GM10847 (cell line): ENCODE data around the gene AHCYL2.

Experiments used
- POLR2A ChIP-seq: IDR thresholded peaks from 2 replicates; pipeline ENCODE4 v1.6.1; 2011; ENCODE audit not compliant: insufficient read length; ENCODE audit errors: extremely low read depth

Gene AHCYL2

GRCh38 chr7:129431911-129432643 is 207.2 kb downstream of the AHCYL2 start:
- TF ChIP-seq POLR2A: no peak

- peak; percentile 45 for TF ChIP-seq POLR2A
Observed at GRCh38 chr7:129433847-129434674, 209.2 kb downstream of the AHCYL2 start, which contains the start of gene STRIP2. Gene STRIP2, plus strand, starts transcription at chr7:129434432. Its CDS starts 41 bp downstream, at chr7:129434473.

GRCh38 chr7:129434675-129435318 is 210.0 kb downstream of the AHCYL2 start:
- no peak for TF ChIP-seq POLR2A

GRCh38 chr7:129435414-129435829 is 210.6 kb downstream of the AHCYL2 start:
- TF ChIP-seq POLR2A: no peak

- no peak for TF ChIP-seq POLR2A
Observed at GRCh38 chr7:129436335-129436923, 211.6 kb downstream of the AHCYL2 start.

GRCh38 chr7:129437190-129437589 is 212.4 kb downstream of the AHCYL2 start:
- no peak for TF ChIP-seq POLR2A

GRCh38 chr7:129438281-129438838 is 213.5 kb downstream of the AHCYL2 start:
- no peak for TF ChIP-seq POLR2A

GRCh38 chr7:129438839-129439651 is 214.2 kb downstream of the AHCYL2 start:
- no peak for TF ChIP-seq POLR2A

GRCh38 chr7:129439963-129440625 is 215.3 kb downstream of the AHCYL2 start:
- TF ChIP-seq POLR2A: no peak

GRCh38 chr7:129443612-129444011 is 218.8 kb downstream of the AHCYL2 start:
- no peak for TF ChIP-seq POLR2A

- TF ChIP-seq POLR2A: no peak
Observed at GRCh38 chr7:129450295-129450694, 225.5 kb downstream of the AHCYL2 start.

- no peak for TF ChIP-seq POLR2A
Observed at GRCh38 chr7:129452589-129453231, 227.9 kb downstream of the AHCYL2 start.
